Sigmoid colon (tissue), 4 donors: ENCODE results near the gene EXOC6B.

Experiments used
- EP300 ChIP-seq, 4 donors: sonication (generic); formaldehyde crosslinking; IDR thresholded peaks; one replicate each; pipeline ENCODE4 v1.6.1; 2017; ENCODE audit warnings: antibody characterized with exemption in 4 of 4
- POLR2A ChIP-seq, 2 donors: fragments of 450-650 bp; IDR thresholded peaks; one replicate each; pipeline ENCODE4 v1.6.1; 2016; ENCODE audit warnings: antibody characterized with exemption in 2 of 2, mild to moderate bottlenecking in 2 of 2, moderate library complexity in 2 of 2
- TF ChIP-seq, protein P1 (sequence below), 4 experiments: fragments of 450-650 bp in 3 of 4; fragments of 200-600 bp in 1 of 4; IDR thresholded peaks; one replicate each; pipeline ENCODE4 v1.5.1; 2016 to 2019; ENCODE audit warnings: antibody characterized with exemption in 4 of 4, mild to moderate bottlenecking in 3 of 4, moderate library complexity in 2 of 4

DNA sequence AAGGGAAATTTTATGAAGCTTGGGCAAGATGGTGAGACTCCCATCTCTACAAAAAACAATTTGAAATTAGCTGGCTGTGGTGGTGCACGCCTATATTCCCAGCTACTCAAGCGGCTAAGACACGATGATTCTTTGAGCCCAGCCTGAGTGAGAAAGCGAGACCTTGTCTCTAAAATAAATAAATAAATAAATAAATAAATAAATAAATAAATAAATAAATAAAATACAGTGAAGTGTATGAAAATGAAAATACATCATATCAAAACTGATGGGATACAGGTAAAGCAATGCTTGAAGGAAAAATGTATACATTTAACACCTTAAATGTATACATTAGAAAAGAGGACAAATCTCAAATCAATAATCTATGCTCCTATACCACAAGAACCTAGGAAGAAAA, 15.7 kb downstream of the EXOC6B start:
- TF ChIP-seq, protein P1, sequence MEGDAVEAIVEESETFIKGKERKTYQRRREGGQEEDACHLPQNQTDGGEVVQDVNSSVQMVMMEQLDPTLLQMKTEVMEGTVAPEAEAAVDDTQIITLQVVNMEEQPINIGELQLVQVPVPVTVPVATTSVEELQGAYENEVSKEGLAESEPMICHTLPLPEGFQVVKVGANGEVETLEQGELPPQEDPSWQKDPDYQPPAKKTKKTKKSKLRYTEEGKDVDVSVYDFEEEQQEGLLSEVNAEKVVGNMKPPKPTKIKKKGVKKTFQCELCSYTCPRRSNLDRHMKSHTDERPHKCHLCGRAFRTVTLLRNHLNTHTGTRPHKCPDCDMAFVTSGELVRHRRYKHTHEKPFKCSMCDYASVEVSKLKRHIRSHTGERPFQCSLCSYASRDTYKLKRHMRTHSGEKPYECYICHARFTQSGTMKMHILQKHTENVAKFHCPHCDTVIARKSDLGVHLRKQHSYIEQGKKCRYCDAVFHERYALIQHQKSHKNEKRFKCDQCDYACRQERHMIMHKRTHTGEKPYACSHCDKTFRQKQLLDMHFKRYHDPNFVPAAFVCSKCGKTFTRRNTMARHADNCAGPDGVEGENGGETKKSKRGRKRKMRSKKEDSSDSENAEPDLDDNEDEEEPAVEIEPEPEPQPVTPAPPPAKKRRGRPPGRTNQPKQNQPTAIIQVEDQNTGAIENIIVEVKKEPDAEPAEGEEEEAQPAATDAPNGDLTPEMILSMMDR (IDR thresholded peaks at IDR 0.05) = no peak
- no peak for TF ChIP-seq POLR2A (IDR thresholded peaks at IDR 0.05)
- no peak for TF ChIP-seq EP300 (IDR thresholded peaks at IDR 0.05)
